ENCODE data around the gene TCF7L1.

The TCF7L1 gene

DNA sequence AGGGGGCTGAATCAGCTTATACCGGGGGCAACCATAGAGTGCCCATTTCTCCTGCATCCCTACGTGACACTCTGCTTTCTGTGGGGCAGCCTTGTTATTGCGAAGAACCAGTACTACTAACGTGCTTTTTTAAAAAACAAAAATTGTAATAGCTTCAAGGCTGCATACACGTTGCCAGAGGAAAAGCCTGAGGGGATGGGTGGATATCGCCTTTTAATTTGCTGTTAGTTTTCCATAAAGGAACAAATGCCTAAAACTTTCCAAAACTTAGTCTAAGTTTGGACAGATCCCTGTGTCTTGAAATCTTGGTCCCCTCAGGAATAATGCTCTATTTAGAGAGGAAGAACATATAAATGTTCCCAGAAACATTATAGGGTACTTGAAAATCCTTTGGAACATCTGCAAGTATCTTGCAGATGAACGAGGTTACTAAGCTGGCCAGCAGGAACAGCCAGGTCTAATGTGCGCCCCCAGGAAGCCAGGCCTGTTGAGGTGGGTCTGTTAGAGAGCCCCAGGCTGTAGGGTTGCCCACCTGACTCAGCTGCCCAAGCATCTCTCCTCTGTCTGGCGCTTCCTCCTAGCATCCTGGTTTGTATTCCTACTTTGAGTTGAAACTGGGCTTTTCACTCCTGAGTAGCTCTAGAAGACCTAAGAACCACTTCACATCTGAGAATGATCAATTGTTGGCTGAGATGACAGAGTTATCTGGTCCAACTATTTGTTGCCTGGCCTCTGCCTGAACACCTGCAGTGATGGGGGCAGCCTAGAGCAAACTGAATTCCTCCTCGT is 97.7 kb downstream of the TCF7L1 start:
- no peak for DNase-seq (ENCODE audit: low spot score)

DNA sequence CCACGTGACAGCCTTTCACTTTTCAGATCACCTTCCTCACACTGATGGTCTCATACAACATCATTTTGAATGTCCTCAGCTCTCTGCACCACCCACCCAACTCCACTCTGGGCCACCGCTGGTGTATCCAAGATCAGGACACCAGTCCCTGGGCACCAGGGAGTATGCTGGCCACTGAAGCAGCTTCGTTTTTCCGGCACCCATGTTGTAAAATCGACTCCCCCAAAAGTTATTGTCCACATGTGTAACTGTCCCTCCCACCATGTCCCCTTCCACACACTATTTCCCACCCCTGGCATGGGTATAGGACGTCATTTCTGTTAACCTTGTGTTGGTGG is 98.2 kb downstream of the TCF7L1 start:
- no peak for DNase-seq (ENCODE audit: low spot score)

DNA sequence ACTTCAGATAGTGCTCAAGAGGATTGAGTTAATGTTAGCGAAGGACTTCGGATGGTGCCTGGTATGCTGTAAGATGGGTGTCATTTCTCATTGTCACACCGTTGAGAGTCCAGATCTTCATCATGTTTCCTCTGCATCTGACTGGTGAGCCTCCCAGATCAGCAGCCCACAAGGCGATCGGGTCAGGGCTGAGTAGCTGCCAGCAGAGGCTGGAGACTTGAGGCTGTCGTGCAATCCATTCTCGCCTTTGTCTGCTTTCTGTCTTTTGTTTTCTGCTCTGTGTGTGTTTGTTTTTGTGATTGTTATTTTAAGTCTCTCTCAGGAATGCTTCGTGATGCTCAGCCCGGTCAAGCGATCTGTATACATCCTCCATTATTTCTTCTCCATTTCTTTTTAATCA is 98.8 kb downstream of the TCF7L1 start:
- DNase-seq (ENCODE audit: low spot score), result no peak

DNA sequence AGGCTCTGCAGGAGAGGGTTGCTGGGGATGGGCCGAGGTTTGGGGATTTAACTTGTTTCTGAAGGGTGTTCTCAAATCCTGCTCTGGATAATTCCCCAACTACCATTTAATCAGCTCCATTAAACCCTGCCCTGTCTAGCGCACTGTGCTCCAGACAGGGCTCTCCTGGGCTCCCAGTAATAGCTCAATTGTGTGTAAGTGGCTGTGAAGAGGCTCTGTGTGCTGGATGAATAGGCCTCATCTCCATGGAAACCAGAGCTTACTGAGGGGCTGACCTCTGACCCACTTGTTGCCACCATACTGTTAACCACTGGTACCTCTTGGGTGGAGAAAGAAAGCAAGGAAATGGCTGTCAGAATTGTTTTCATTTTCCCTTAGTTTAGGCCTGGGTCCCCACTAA is 101.7 kb downstream of the TCF7L1 start:
- no peak for DNase-seq (ENCODE audit: low spot score)

DNA sequence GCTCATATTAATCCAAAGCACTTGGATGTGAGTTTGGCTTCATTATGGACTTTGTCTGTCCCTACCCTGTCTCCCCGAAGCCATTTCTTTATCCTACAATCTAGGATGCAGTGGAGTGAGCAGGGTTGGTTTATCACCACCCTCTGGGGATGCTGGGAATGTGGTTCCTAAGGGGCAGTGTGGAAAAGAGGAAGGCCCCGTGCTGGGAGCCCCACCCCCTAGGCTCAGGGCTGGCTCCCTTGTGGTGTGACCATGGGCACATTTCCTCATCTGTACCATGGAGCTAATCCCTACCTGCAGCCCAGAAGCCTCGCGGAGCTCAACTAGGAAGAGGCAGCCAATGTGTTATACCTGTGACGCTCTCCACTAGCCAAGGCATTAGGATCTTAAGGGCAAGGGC is 102.1 kb downstream of the TCF7L1 start:
- no peak for DNase-seq (ENCODE audit: low spot score)

DNA sequence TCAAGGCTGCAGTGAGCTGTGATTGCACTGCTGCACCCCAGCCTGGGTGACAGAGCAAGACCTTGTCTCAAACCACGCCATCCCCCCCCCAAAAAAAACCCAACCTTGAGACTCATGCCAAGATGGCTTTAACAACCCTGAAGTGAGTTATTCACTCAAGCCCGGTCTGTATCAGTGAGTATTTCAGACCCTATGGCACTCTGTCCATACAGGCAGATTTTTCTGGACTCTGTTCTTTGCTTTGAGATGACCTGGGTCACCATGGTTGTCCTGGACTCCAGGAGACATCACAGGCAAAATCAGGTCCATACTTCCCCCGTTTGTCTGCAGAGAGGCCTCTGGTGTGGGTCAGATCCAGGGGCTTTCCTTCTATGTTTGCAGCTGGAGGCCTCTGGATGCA is 102.9 kb downstream of the TCF7L1 start:
- DNase-seq (ENCODE audit: low spot score), result no peak

DNA sequence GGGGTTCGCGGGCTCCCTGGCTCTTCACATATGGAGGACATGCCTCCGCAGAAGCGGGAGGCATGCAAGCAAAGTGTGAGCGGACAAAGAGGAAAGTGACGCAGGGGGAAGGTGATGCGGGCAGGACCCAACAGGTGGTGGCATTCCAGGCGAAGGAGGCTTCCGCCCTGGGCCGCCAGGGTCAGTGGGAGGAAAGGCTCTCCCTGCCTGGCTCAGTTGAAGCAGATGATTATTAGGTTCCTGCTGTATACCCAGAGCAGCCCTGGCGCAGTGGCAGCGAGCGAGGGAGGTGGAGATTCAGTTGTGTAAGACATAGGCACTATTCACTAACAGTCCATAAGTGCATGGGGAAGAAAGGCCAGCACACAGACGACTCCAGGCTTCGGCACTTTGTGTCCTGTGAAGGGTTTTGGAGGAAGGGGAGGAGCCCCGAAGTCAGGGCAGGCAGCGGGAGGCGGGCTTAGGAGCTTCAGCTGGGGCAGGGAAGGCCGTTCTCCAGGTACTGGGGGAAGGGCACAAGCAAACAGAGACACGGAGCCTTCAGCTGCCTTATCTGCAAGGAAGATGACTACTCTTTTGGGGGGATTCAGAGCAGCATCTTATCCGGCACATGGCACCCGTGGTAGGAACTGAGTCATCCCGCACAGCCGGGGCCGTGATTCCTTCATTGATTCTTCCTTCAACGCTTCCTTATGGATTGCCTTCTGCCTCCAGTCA is 104.8 kb downstream of the TCF7L1 start:
- no peak for DNase-seq (ENCODE audit: low spot score)

DNA sequence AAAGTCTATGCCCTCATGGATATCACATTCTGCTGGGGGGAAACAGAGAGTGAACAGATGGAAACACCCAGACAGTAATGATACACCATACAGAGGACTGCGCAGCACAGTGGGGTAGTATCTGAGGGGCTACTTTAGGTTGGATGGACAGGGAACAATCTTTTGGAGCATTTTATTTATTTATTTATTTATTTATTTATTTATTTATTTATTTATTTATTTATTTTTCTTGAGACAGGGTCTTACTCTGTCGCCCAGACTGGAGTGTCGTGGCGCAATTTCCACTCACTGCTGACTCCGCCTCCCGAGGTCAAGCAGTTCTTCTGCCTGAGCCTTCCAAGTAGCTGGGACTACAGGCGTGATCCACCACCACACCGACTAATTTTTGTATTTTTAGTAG is 105.4 kb downstream of the TCF7L1 start:
- DNase-seq (ENCODE audit: low spot score), result no peak

DNA sequence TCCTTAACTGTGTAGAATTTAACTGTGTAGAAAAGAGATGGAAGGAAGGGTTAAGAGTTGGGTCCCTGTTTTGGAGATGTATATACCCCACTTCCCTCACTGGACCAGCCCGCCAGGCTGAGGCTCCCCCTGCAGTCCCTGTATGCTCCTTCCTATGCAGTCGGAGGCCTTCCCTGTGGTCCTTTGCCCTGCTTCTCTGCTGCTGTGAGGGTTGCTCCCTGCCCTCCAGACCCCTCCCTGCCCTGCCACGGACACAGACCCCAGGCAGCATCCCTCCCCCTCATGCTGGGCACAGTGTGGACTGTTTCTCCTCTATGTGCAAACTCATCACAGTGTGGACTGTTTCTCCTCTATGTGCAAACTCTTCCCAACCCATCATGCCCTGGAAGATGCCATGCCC is 105.9 kb downstream of the TCF7L1 start:
- DNase-seq (ENCODE audit: low spot score), result no peak

DNA sequence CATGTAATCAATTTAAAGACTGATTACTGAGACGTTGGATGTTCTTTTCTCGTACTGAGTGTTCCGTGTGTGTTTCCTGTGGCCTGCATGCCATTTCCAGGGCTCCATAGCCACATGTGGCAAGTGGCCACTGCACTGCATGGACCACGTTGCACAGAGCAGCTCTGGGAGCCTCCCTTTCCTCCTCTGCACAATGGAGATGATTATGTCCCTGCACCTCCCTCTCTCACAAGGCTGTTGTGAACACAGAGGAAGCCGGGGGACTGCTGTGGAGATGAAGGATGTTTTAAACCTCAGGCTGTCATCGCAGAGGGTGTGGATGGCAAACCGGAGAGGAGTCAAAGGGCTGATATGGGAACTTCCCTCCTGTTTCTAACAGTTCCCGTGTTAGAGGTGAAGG is 106.9 kb downstream of the TCF7L1 start:
- no peak for DNase-seq (ENCODE audit: low spot score)

DNA sequence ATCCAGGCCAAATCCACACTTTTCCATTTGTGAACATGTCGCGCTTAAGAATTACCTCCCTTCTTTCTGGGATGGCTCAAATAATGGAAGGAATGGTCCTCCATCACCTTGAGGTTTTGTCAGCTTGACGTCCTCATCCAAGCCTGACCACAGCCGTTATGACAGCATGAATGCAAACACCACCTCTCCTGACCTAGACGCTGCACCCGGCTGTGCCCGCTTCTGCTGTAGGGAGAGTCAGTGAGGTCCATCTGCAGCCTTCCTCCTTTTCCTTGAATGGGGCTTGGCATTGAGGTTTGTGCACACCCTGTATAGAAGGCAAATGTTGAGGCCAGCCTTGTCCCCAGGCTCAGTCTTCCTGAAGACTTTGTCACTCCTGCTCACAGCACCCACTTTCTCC is 109.1 kb downstream of the TCF7L1 start:
- no peak for DNase-seq (ENCODE audit: low spot score)

DNA sequence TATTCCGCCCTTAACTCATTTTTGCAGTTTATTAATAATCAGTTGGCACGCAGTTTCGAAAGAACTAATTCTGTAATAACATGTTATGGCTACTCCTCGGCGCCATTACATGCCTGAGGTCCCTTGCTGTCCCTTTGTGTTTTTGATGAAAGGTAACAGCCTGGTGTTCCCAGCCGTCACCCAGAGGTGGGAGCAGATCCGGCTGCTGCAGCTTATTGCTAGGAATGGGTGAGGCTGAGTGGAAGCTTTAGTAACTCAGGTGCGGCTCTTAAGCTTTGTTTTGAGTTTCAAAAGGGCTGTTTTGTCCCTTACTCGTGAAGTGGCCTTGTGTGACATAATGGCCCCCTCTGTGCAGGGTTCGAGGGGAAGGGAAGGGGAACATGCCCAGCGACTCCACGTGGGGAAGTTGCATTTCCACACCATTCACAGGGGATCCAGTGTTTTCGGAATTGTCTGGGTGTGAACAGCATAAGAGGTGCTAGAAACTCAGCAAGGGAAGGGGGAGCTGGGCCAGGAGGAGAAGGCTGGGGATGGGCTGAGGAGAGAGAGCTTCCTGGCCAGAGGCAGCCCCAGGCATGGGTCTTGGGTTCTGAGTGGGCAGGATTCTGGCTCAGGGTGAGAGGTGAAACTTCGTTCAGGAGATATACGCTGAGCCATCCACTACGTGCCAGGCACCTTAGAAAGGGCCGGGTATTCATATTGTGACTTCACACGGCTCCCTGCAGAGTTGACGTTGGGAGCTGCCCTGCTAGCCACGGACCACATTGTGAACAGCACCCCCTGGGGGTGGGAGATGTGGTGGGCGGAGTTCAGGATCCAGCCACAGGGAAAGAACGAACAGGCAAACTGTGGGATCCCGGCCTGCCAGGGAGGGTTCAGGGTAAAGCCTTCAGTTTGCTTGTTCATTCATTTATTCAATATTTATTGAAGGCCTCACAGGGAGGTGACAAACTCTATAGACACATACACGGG is 110.2 kb downstream of the TCF7L1 start:
- no peak for DNase-seq (ENCODE audit: low spot score)

DNA sequence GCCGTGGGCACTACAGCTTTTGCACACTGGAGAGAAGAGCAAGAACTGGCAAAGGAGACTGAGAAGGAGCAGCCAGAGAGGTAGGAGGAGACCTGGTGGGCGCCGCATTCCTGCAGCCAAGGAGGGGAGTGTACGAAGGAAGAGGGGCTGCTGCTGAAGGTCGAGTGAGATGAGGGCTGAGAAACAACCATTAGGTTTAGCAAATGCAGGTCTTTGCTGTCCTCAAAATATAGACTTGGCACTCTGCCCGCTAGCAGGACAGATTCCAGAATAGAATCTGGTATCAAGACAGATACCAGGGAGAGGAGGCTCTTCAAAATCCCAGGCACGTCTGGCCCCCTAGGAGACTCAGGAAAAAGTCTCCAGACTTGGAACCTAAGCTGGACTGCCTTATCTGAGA is 111.6 kb downstream of the TCF7L1 start:
- no peak for DNase-seq (ENCODE audit: low spot score)

DNA sequence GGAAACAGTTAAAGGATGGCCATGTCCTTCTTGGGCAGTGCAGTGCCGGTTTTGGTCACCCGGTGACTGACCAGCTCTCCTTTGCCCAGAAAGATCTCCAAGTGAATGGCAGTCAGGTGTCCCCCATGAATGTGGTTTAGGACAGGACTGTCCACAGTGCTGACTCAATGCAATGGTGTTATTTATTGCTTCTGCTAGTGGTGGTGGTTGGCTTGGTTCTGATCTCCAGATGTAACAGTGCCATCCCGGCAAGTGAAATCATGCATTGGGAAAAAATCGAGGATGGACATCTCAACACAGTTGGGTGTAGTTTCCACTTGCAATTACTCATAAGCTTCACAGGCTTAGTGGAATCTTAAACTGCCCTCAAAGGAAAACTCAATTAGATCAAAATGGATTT is 112.7 kb downstream of the TCF7L1 start:
- no peak for DNase-seq (ENCODE audit: low spot score)

DNA sequence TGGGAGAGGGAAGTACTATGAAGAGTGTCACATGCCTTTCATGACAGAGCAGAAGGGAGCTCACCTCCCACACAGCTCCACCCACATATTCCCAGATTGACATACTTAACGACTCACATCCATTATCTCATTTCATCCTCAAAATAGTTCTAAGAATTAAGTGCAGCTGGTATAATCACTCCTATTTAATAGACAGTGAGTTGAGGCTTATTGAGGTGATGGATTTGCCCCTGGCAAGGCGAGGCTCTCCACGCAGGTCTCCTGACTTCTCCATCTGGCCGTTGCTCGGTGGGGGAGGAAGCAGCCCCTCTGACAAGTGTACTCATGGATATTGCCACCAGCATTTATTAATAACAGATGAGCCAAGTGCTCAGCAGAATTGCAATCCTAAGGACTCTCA is 113.2 kb downstream of the TCF7L1 start:
- no peak for DNase-seq (ENCODE audit: low spot score)

DNA sequence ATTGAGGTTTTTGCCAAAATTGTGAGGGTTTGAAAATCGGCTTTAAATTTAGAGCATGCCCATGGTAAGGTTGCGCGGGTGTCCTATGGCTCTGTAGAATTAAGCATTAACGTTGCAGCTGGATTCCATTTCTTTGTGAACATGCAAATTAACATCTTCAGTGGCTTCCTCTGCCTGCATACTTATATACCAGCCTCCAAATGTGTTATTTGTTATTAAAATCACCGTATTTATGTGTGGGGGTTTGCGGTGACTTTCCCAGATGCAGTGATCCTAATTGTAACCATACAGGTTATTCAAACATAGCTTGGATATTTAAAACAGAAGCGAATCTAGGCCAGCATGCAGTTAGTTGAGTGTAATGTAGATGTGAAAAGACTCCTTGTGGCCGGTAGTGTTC is 114.4 kb downstream of the TCF7L1 start:
- DNase-seq (ENCODE audit: low spot score), result no peak

DNA sequence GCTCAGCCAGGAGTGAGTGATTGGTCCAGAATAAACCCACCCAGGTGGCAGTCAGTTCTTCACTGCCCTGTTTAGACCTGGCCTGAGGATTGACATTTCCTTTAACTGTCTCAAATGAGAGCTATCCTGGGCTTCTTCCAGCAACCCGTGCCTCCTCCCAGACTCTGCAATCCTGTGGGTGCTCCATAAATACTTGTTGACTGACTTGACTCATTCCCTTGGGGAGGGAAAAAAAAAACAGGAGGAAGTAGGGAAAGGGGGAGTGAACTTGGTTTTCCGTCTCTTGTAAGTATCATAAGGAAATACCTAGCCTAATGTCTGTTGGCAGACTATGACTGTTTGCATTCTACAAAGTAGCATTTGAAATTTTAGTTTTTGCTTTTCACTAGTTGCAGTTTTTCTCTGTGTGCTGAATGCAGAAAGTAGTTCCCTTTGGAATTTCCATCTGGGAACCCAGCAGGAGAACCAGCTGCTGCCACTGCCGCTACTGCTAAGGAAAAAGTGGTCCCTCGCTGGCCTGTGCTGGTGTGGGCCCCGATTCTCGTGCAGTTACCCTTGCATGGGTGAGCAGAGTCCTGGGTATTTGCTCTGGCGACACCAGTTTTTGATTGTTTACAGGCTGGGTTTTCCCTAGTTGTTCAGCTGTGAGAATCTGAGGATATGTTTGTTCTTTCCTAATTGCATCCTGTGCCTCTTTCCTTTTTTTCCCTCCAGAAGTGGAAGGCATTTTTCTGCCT is 115.7 kb downstream of the TCF7L1 start:
- DNase-seq (ENCODE audit: low spot score), result peak; percentile 71

DNA sequence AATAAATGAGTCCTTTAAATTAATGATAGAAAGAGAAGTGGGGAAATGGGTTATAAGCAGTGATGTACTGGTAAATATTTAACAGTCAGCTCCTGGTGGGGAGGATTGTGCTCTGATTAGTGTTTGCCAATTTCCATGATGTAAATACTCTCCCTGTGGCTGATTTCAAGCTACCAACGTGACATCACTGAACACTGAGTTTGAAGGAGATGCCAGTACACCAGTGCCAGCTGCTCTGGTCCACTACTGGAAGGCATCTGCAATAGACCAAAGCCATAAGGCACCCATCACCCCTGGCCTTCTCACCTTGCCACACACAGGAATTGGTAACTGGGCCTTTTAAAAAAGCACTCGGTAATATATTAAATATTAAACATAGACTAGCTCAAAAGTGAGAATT is 116.9 kb downstream of the TCF7L1 start:
- no peak for DNase-seq (ENCODE audit: low spot score)

DNA sequence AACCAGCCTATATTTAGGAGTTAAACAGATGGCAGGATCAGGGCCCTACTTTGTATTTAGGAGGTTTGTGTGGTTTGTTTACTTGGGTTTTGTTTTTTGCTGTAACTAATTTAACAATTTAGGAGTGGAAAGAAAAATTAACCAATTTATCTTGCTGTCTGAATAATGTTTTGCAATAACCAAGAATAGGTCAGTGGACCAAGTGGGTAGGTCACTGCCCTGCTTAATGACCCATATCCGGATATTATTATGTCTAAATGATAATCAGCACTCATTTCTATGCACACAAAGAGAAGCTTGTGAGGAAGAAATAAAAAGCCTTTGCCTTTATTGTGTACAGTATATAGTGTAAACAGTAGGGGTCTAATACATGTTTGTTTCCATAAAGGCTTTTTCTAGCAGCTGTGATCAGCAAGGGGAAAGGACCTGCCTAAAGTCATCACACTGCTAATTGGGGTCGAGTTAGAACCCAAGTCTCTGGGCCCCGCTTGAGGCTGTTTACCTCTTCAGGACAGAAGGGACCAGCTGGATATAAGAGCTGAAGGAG is 118.0 kb downstream of the TCF7L1 start:
- DNase-seq (ENCODE audit: low spot score), result no peak

DNA sequence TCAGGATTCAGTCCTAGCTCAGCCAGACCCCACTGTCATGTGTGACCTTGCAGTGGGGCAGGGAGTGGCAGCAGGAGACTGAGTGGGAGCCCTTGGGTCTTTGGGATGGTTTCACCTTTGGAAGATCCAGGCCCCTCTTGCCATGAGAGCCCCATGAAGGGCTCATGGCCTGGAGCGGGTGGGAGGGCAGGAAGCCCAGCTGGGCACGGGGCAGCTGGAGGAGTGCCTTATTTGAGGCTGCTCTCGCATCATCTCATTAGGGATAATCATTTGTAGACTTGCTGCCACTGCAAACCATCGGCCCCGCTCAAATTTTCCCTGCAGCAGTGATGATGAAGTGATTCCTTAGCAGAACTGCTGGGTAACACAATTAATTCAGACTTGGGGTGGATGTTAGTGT is 120.7 kb downstream of the TCF7L1 start:
- no peak for DNase-seq (ENCODE audit: low spot score)

DNA sequence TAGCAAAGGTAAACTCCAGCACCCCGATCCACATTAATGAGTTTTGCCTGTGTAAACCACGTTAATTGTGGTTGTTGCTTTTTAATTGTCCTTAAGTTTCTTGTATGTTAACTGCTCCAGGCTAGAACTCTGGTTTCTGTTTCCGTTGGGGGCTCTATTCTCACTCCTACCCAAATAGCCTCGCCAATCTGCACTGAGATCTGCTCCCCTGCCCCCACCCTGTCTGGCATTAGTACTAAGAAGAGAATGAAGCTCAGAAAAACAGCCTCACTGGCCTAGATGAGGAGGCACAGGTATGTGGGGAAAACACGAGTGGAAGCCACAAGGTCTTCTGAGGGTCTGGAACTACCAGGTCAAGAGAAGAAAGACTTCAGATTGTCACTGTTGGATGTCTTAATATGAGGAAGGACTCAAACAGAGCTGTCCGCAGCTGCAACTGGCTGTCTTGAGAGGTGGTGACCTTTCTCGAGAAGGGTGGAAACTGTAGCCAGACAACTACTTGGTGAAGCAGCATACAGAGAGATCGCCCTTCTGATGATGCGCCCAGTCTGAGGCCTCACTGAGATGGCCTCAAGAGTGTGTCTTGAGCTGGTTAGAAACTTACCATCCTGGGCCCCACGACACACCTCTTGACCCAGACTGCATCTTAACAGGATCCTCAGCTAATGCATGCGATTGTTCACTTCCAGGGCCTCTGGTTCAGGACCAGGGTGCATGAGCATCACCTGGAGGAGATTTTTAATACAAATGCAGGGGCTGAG is 121.5 kb downstream of the TCF7L1 start:
- no peak for DNase-seq (ENCODE audit: low spot score)
